Measurements from ENCODE around the gene CCNQ. TPM values are rescaled to one million over a fixed set of nuclear protein-coding genes. Genes with fewer than 3 reads are reported as not detected.

Gene CCNQ
- total RNA-seq, 1 donor from 2014 or later: 11.1 TPM

GRCh38 chrX:153596981-153597750 lies 1.8 kb downstream of the CCNQ start:
- DNase-seq: no peak

- no peak for DNase-seq
Measured at GRCh38 chrX:153595859-153596857, 2.8 kb downstream of the CCNQ start.

GRCh38 chrX:153595387-153595786 lies 3.6 kb downstream of the CCNQ start:
- DNase-seq: no peak

GRCh38 chrX:153593811-153594500 lies 5.0 kb downstream of the CCNQ start:
- no peak for DNase-seq

- peak; percentile 21 for DNase-seq
Measured at GRCh38 chrX:153592966-153593688, 5.8 kb downstream of the CCNQ start.

- no peak for DNase-seq
Measured at GRCh38 chrX:153592091-153592833, 6.7 kb downstream of the CCNQ start.

- DNase-seq: no peak
Measured at GRCh38 chrX:153590961-153591956, 7.7 kb downstream of the CCNQ start.

GRCh38 chrX:153588782-153589446 lies 10.0 kb downstream of the CCNQ start:
- no peak for DNase-seq

- DNase-seq: no peak
Measured at GRCh38 chrX:153588021-153588781, 10.7 kb downstream of the CCNQ start.

- DNase-seq: no peak
Measured at GRCh38 chrX:153587342-153587741, 11.6 kb downstream of the CCNQ start.

- no peak for DNase-seq
Measured at GRCh38 chrX:153585827-153586226, 13.1 kb downstream of the CCNQ start.

GRCh38 chrX:153583433-153583832 lies 15.5 kb downstream of the CCNQ start:
- DNase-seq: no peak

- peak; percentile 78 for DNase-seq
Measured at GRCh38 chrX:153582896-153583295, 16.0 kb downstream of the CCNQ start.

GRCh38 chrX:153580700-153581386 lies 18.1 kb downstream of the CCNQ start:
- DNase-seq: no peak

GRCh38 chrX:153578889-153579288 lies 20.1 kb downstream of the CCNQ start:
- no peak for DNase-seq

- DNase-seq: no peak
Measured at GRCh38 chrX:153578200-153578835, 20.6 kb downstream of the CCNQ start.

GRCh38 chrX:153576961-153577360 lies 22.0 kb downstream of the CCNQ start:
- peak; percentile 61 for DNase-seq
